ENCODE results near the gene CTXN1. TPM values are rescaled to one million over a fixed set of nuclear protein-coding genes. Genes with fewer than 3 reads are reported as not detected.
"Not testable (repeated sequence)": the region's sequence is repeated elsewhere in the genome, so short reads cannot be mapped to it uniquely, and the experiment has no call there.

CTXN1 gene
- total RNA-seq, 2 donors from 2014 or later, result 0.91 to 0.97 TPM

- ATAC-seq (no peak), DNase-seq (no peak)
- intact Hi-C loops (cut with DNase I), result no loop called here
These were observed 17.7 kb downstream of the CTXN1 start for GRCh38 chr19:7908078-7908699.

GRCh38 chr19:7907544-7907943, 18.4 kb downstream of the CTXN1 start:
- DNase-seq (no peak), ATAC-seq (no peak)
- intact Hi-C loops (cut with DNase I), result no loop called here

GRCh38 chr19:7907122-7907521, 18.8 kb downstream of the CTXN1 start:
- no peak for DNase-seq
- intact Hi-C loops (cut with DNase I), result no loop called here
- ATAC-seq, result no peak

GRCh38 chr19:7905859-7906258, 20.1 kb downstream of the CTXN1 start:
- ATAC-seq, result no peak
- intact Hi-C loops (cut with DNase I), result no loop called here
- DNase-seq, result no peak

GRCh38 chr19:7905268-7905667, 20.7 kb downstream of the CTXN1 start:
- ATAC-seq, result no peak
- no peak for DNase-seq
- intact Hi-C loops (cut with DNase I), result no loop called here

DNA sequence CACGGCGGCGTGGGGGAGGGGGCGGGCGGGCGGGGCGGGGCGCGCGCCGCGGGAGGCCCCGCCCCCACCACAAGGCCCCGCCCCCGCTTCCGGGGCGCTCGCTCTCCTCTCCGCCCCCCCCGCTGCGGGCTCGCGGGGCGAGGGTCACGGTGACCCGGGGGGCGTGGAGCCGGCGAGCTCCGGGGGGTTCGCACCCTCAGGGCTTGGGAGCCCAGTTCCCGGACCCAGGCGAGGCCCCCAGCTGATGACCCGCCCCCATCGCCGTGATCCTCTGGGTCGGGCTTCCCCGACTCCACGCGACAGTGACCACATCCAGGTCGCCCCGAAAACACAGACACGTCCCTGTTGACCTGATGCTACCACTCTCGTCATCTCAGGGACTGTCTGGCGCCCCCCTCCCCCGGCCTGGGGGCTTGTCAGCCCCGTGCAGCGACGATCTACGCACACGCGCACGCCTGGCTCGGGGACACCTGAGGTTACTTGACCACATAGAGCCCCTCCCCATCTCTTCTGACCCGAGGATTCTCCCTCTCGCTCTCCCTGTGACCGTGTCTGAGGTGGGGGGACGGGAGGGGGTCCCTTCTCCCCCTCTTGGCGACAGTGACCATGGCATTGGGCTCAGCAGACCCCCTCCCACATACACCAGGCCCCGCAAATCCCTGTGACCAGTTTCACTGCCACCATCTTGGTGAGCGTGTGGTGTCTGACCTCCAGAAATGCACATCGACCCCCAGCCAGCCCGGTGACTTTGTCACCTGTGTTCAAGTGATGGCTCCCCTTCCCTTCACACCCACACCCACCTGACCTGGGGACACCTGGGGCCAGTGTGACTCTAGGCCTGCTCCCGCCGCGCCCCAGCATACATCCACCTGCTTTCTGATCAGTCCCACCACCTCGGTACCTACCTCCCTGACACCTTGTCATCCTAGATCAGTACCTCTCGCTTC, 21.6 kb downstream of the CTXN1 start:
- DNase-seq (peak; percentile 64), ATAC-seq (peak; percentile 56 to 60)
- intact Hi-C loops (cut with DNase I), result no loop called here

DNA sequence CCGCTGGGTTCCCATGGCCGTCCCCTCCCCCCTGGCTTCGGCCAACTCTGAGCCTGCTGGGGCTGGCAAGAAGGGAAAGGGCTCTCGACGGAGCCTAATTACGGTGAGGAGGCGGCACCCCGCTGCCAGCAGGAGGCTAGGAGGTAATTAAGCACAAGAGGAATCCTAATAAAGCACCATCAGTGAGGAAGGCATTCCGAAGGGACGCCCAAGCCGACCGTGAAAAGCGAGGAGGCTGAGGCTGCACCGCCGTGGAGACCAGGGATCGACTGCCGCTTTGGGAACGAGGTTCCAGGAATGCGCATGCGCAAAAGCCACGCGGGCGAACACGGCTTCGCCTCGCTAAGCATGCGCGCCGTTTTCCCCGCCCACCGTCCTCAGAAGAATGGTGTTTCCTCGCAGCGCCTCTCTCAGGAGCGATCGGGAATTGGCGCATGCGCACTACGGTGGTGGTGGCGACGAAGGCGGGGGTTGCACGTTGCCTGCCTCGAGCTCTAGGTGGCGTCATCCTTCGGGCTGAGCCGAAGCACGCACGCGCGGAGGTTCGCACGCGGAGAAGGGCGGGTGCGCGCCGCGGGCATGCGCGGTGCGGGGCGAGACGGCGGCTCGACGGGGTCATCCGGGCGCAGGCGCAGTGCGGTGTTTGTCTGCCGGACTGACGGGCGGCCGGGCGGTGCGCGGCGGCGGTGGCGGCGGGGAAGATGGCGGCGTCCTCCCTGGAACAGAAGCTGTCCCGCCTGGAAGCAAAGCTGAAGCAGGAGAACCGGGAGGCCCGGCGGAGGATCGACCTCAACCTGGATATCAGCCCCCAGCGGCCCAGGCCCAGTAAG, 22.5 kb downstream of the CTXN1 start, which contains the start of gene MAP2K7:
TSS of gene MAP2K7 (plus strand) at position 634 of the 830 bp plus-strand sequence. CDS start at position 702, 68 bp downstream.
- ATAC-seq (peak; percentile 89 to 91), DNase-seq (peak; percentile 100)
- intact Hi-C loops (cut with DNase I), result no loop called here

- intact Hi-C loops (cut with DNase I), result no loop called here
- DNase-seq, result no peak
- no peak for ATAC-seq
These were observed 23.1 kb downstream of the CTXN1 start for GRCh38 chr19:7902796-7903243.

GRCh38 chr19:7901337-7901736, 24.6 kb downstream of the CTXN1 start:
- ATAC-seq (no peak), DNase-seq (no peak)
- intact Hi-C loops (cut with DNase I), result no loop called here

GRCh38 chr19:7900931-7901330, 25.0 kb downstream of the CTXN1 start:
- ATAC-seq (no peak), DNase-seq (no peak)
- intact Hi-C loops (cut with DNase I), result no loop called here

- DNase-seq (no peak), ATAC-seq (no peak)
- intact Hi-C loops (cut with DNase I), result no loop called here
These were observed 25.5 kb downstream of the CTXN1 start for GRCh38 chr19:7900401-7900870.

DNA sequence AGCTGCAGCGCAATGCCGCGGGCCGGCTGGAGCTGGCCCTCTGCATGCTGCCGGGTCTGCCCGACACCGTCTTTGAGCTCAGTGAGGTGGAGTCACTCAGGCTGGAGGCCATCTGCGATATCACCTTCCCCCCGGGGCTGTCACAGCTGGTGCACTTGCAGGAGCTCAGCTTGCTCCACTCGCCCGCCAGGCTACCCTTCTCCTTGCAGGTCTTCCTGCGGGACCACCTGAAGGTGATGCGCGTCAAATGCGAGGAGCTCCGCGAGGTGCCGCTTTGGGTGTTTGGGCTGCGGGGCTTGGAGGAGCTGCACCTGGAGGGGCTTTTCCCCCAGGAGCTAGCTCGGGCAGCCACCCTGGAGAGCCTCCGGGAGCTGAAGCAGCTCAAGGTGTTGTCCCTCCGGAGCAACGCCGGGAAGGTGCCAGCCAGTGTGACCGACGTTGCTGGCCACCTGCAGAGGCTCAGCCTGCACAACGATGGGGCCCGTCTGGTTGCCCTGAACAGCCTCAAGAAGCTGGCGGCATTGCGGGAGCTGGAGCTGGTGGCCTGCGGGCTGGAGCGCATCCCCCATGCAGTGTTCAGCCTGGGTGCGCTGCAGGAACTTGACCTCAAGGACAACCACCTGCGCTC, 26.1 kb downstream of the CTXN1 start:
- intact Hi-C loops (cut with DNase I), result no loop called here
- no peak for DNase-seq
- no peak for ATAC-seq

- DNase-seq (no peak), ATAC-seq (no peak)
- intact Hi-C loops (cut with DNase I), result no loop called here
These were observed 27.0 kb downstream of the CTXN1 start for GRCh38 chr19:7898967-7899366.

DNA sequence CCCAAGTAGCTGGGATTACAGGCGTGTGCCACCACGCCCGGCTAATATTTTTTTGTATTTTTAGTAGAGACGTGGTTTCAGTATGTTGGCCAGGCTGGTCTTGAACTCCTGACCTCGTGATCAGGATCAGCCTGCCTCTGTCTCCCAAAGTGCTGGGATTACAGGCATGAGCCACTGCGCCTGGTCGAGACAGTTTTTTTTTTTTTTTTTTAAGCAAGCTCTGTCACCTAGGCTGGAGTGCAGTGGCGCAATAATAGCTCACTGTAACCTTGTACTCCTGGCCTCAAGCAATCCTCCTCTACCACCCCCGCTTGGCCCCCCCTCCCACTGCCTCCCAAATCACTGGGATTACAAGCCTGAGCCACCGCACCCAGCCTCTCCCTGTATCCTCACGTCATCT, 28.6 kb downstream of the CTXN1 start:
- ATAC-seq (no peak), DNase-seq (no peak)
- intact Hi-C loops (cut with DNase I), result no loop called here

DNA sequence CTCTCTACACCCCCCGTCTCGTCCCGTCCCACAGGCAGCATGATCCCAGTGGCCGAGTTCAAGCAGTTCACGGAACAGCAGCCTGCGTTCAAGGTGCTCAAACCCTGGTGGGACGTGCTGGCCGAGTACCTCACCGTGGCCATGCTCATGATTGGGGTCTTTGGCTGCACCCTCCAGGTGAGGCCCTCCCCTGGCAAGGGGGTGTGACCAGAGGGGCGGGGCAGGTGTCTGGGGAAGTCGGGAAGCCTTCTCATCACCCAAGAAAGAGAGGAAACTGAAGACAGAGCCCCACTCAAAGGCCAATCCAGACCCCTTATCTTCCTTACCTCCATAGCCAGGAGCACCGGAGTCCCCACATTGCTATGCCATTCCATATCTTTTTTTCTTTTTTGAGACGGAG, 30.4 kb downstream of the CTXN1 start:
- no peak for ATAC-seq
- no peak for DNase-seq
- intact Hi-C loops (cut with DNase I), result no loop called here

DNA sequence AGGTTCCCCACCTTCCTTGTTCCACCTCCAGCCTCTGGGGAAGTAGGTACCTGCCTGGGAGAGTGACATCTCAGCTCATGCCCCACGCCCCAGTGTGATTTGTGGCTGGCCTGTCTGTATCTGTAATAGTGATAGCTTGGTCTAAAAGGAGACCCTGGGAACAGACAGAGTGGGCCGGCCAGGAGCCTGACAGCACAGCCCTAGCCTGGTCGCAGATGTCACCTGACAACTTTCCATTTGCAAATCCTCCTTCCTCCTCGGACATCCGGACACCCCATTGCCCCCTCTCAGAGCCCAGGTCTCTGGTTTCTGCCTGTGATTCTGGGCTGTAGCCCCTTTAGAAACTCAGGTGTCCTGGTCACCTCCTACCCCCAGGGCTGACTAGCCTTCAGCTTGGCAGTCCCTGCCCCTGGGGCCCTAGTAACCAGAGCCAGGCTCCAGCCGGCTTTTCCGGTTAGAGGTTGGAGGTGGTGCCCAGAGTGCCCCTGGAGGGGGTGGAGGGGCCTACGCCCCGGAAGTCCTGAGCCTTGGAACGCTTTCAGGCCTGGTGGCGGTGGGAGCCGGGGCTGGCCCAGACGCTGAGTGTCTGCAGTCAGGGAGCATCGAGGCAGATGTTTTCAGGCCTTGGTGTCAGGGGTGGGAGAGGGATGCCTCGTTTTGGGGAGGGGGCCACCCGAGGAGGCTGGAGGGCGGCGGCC, 31.2 kb downstream of the CTXN1 start:
- ATAC-seq, result no peak
- intact Hi-C loops (cut with DNase I), result no loop called here
- DNase-seq, result no peak

- DNase-seq; ATAC-seq; intact Hi-C loops (cut with DNase I): not testable (repeated sequence)
These were observed 32.4 kb downstream of the CTXN1 start for GRCh38 chr19:7893362-7894101.

GRCh38 chr19:7888826-7889217, 37.1 kb downstream of the CTXN1 start:
- DNase-seq, result no peak
- no peak for ATAC-seq
- intact Hi-C loops (cut with DNase I), result no loop called here
